ENCODE results near the gene PABPN1L.

- no peak for TF ChIP-seq CTCF (IDR thresholded peaks at IDR 0.05 in 2 of 3, conservative IDR thresholded peaks at IDR 0.05 in 1 of 3; ENCODE audit: borderline replicate concordance in 1 of 3, insufficient read depth in 1 of 3, low read depth in 2 of 3, low read length in 2 of 3)
- TF ChIP-seq MAX (IDR thresholded peaks at IDR 0.05), result no peak
Measured at GRCh38 chr16:88814144-88814502, 52.3 kb downstream of the PABPN1L start.

All from HCT116 (cell line).